ENCODE measurements around the gene TEKT4. TPM values are rescaled to one million over a fixed set of nuclear protein-coding genes. Genes with fewer than 3 reads are reported as not detected.
"Not testable (repeated sequence)": the region's sequence is repeated elsewhere in the genome, so short reads cannot be mapped to it uniquely, and the experiment has no call there.

The TEKT4 gene, protein sequence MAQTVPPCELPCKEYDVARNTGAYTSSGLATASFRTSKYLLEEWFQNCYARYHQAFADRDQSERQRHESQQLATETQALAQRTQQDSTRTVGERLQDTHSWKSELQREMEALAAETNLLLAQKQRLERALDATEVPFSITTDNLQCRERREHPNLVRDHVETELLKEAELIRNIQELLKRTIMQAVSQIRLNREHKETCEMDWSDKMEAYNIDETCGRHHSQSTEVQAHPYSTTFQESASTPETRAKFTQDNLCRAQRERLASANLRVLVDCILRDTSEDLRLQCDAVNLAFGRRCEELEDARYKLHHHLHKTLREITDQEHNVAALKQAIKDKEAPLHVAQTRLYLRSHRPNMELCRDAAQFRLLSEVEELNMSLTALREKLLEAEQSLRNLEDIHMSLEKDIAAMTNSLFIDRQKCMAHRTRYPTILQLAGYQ
- total RNA-seq, result 0.39 and 0.64 TPM in 2 replicates

DNA sequence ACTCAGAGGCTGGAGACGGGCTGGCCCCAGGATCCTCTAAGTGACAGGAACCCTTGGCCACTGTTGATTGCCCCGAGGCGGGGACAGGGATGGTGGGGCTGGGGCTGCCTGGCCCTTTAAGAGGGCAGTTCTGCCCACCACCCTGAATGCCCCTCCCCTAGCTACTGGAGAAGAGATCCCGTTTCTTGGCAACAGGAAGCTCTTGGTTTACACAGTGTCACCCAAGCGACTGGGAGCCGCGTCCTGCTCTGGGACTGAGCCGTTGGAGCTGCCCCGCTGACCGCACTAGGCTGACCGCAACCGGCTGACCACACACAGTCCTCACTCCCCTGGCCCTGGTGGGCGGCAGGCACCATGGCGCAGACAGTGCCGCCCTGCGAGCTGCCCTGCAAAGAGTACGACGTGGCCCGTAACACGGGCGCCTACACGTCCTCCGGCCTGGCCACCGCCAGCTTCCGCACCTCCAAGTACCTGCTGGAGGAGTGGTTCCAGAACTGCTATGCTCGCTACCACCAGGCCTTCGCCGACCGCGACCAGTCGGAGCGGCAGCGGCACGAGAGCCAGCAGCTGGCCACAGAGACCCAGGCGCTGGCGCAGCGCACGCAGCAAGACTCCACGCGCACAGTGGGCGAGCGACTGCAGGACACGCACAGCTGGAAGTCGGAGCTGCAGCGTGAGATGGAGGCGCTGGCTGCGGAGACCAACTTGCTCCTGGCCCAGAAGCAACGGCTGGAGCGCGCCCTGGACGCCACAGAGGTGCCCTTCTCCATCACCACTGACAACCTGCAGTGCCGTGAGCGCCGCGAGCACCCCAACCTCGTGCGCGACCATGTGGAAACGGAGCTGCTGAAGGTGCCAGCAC lies at the start of gene TEKT4:
TSS of gene TEKT4 (plus strand) at position 205 of the 862 bp plus-strand sequence. CDS start at position 355, 150 bp downstream.
- intact Hi-C loops (cut with micrococcal nuclease), result loop anchor here (10.0 kb wide), 1 partner anchor 83 kb away; no protein-coding TSS in a partner anchor

DNA sequence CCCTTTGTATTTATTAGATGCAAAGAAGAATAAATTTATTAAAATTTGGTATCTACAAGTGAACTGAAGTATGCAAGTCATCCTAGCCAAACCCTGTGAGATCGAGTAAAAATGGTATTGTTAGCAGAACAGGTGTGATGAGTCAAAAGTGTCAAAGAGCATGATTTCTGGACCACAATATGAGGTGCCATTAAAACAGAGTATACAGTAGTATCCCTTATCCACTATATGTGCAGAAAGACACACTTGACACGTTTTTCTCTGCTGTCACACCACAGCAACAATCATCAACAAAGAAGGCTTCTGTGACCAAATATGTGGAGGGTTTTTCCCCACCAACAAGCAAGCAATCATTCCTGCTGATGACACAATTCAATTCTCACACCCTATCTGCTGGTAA lies 32.0 kb upstream of the TEKT4 start:
- intact Hi-C loops (cut with micrococcal nuclease), result not testable (repeated sequence)

DNA sequence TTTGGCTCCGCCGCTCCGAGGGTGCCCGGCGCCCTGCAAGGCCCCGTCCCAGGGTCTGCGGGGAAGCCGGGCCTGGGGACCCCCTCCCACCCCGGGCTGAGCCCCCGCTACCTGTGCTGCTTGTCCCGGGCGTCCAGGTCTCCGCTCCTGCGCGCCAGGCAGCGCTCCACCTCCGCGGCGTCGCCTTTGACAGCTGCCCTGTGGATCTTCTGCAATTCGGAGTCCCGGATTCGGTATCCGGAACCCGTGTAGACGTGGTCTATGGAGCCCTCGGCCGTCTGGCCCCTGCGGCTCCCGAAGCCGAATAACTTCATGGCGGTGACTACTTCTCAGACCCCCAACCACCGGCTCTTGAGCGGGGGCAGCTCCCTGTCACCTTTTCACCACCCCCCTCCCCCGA lies 14.4 kb upstream of the TEKT4 start:
- intact Hi-C loops (cut with micrococcal nuclease), result not testable (repeated sequence)

GRCh38 chr2:94857367-94858162 lies 13.7 kb upstream of the TEKT4 start:
- intact Hi-C loops (cut with micrococcal nuclease), result not testable (repeated sequence)

DNA sequence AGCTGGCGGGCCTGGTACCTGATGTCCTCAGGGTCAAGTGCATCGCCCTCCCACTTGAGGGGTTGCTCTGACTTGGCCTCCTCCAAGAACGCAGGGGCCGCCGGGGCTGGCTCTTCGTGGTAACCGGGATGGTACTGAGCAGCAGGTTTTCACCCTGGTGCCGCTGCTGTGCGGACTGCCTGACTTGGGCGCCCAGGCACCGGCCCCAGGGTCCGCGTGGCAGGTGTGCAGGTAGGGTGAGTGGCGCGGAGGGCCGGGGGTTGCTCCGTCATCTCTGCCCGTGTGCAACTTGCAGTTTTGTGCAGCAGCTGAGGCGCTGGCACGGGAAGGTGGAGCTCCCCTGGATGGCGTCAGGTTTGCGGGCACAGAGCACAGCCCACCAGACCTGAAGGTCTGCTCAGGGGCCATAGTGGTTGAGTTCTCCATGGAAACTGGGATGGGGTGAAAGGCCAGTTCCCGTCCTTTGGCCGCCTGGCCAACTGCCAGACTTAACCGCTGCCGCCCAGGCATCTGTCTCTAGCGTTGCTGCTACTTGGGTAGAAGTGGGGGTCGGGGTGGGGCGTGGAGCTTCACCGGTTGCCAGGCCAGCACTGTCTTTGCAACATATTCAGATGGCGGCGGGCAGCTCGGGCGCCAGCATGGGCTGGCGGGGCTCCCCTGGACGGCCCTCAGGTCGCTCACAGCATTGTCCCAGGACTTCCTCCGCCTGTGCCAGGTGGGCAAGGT lies 12.9 kb upstream of the TEKT4 start:
- intact Hi-C loops (cut with micrococcal nuclease), result not testable (repeated sequence)

- intact Hi-C loops (cut with micrococcal nuclease), result no loop called here
These were observed 9.7 kb upstream of the TEKT4 start for GRCh38 chr2:94861308-94862152.

- intact Hi-C loops (cut with micrococcal nuclease), result not testable (repeated sequence)
These were observed 8.3 kb upstream of the TEKT4 start for GRCh38 chr2:94862903-94863302.

GRCh38 chr2:94869131-94869530 lies 2.1 kb upstream of the TEKT4 start:
- intact Hi-C loops (cut with micrococcal nuclease), result no loop called here

GRCh38 chr2:94869552-94870439 lies 1.4 kb upstream of the TEKT4 start:
- intact Hi-C loops (cut with micrococcal nuclease), result loop anchor here (10.0 kb wide), 1 partner anchor 85 kb away; no protein-coding TSS in a partner anchor

GRCh38 chr2:94870440-94871225 lies 597 bp upstream of the TEKT4 start:
- intact Hi-C loops (cut with micrococcal nuclease), result loop anchor here (10.0 kb wide), 1 partner anchor 84 kb away; no protein-coding TSS in a partner anchor

GRCh38 chr2:94872088-94872618 lies 923 bp downstream of the TEKT4 start:
- intact Hi-C loops (cut with micrococcal nuclease), result loop anchor here (10.0 kb wide), 1 partner anchor 83 kb away; no protein-coding TSS in a partner anchor

DNA sequence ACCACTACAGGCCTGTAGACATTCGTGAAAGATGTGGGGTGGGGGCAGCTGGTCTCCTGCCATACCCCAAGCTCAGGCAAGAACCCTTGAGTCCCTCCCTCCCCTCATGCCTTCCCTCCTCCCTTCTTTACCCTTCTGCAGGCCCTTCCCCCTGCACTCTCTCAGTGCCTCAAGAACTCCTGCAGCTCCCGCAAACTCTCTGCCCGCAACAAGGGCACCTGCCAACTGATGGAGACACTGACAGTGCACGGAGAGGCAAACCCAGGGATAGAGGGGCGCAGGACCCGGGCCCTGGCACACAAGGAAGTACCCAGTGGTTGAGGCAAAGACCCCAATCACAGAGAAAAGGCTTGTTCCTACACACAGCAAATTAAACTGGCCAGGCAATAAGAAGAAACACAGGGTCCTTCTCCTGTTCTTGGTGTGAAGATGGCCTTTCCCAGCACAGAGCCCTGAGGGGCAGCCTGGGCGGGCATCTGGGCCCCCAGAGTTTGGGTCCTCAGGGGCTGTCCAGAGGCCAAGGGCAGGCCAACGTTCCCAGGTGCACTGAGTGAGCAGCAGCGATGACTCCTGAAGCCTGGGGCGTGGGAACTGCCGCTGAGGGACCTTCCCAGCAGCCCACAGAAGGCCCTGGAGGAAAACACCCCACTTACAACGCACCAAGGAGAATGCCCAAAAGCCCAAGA lies 1.6 kb downstream of the TEKT4 start:
- intact Hi-C loops (cut with micrococcal nuclease), result loop anchor here (10.0 kb wide), 1 partner anchor 82 kb away; no protein-coding TSS in a partner anchor

- intact Hi-C loops (cut with micrococcal nuclease), result loop anchor here (1.0 to 10.0 kb wide), 3 partner anchors 81 to 242 kb away; no protein-coding TSS in a partner anchor
These were observed 2.4 kb downstream of the TEKT4 start for GRCh38 chr2:94873362-94874276.

DNA sequence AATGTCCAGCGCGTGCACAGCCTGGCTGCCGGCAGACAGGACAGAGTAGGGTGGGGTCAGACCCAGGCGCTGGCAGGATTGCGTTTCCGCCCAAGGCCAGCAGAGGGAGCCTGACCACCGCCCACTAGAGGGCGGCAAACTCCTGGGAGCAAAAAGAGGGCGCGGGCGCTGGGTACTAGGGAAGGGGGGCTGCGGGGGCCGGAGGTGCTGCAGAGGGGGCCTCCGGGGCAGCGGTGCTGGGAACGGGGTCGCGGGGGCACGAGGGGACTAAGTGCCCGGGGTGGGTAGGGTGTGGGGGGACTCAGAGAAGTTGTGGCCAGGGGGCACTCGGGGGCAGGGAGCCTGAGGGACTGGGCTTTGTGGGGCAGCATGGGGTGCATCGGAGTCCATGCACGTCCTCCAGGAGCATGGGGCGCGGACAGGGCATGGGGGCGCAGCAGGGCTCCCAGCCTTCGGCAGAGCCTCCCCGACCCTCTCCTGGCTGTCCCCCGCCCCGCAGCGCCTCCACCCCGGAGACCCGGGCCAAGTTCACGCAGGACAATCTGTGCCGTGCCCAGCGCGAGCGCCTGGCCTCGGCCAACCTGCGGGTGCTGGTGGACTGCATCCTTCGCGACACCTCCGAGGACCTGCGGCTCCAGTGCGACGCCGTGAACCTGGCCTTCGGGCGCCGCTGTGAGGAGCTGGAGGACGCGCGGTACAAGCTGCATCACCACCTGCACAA lies 3.2 kb downstream of the TEKT4 start:
- intact Hi-C loops (cut with micrococcal nuclease), result loop anchor here (1.0 to 10.0 kb wide), 3 partner anchors 80 to 241 kb away; no protein-coding TSS in a partner anchor

All from T-helper 1 cell treated with Interleukin-12 subunit alpha and Interleukin-12 subunit beta and Interleukin-4 antibody, amounts not matched to agents 30 ng/mL and 1 ng/mL, for 36 hours (primary cell).